ENCODE results near the gene ALPK1. TPM values are rescaled to one million over a fixed set of nuclear protein-coding genes. Genes with fewer than 3 reads are reported as not detected.

Gene ALPK1
- total RNA-seq, 4 donors from 2014 or later, result 6.9 to 42.2 (median 22.9) TPM

DNA sequence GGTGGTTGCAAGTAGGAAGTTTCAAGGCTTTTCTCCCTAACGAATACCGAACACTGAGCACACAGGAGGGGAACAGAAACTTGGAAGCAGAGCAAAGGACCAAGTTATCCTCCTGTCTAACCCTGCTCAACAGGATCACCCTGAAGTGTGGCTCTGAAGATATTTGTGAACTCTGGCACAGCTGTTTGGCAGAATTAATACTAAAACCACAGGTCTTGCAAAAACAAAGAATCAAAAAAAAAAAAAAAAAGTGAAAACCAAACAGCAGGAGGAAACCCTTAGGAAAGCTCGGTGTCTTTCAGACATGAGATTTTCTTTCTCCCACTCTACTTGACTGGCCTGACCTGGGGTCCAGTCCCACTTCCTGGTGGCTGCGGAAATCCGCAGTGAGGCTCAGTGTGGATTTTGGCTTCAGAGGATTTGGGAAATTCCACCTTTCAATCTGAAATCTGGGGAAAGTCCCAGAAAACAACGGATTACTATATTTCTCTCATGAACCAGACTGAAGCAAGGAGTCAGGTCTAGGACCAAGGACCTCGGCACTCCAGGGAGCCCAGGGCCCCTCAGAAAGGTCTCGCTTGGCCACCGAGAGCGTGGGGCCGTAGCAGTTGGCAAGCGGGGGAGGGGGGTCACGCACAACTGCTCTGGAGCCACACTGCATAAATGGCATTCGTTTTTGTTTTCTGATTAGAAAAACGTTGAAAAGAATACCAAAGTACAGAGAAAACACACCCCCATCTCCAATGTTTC lies 12.3 kb upstream of the ALPK1 start:
- peak overlapping the region; percentile 51 to 82 for H3K27ac ChIP-seq
- intact Hi-C loops (cut with DNase I; ENCODE audit: low total_unique reads), result no loop called here
- no peaks in the 10 kb centered on the region for H3K36me3 ChIP-seq
- H3K4me1 ChIP-seq, result no peaks in the 10 kb centered on the region
- peak overlapping the region; percentile 71 to 80 for H3K4me3 ChIP-seq
- H3K9me3 ChIP-seq, result no peaks in the 10 kb centered on the region
- no peak for DNase-seq
- TF ChIP-seq, protein P1, sequence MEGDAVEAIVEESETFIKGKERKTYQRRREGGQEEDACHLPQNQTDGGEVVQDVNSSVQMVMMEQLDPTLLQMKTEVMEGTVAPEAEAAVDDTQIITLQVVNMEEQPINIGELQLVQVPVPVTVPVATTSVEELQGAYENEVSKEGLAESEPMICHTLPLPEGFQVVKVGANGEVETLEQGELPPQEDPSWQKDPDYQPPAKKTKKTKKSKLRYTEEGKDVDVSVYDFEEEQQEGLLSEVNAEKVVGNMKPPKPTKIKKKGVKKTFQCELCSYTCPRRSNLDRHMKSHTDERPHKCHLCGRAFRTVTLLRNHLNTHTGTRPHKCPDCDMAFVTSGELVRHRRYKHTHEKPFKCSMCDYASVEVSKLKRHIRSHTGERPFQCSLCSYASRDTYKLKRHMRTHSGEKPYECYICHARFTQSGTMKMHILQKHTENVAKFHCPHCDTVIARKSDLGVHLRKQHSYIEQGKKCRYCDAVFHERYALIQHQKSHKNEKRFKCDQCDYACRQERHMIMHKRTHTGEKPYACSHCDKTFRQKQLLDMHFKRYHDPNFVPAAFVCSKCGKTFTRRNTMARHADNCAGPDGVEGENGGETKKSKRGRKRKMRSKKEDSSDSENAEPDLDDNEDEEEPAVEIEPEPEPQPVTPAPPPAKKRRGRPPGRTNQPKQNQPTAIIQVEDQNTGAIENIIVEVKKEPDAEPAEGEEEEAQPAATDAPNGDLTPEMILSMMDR (IDR thresholded peaks at IDR 0.05), result no peak
- no peak for TF ChIP-seq POLR2A (IDR thresholded peaks at IDR 0.05)
- H3K27me3 ChIP-seq, result no peaks in the 10 kb centered on the region

- H3K27ac ChIP-seq, result no peak overlapping the region
- H3K9me3 ChIP-seq, result no peaks in the 10 kb centered on the region
- no peak overlapping the region for H3K4me3 ChIP-seq
- no peak for DNase-seq
- H3K27me3 ChIP-seq, result no peaks in the 10 kb centered on the region
- H3K4me1 ChIP-seq, result no peaks in the 10 kb centered on the region
- intact Hi-C loops (cut with DNase I; ENCODE audit: low total_unique reads), result no loop called here
- H3K36me3 ChIP-seq, result no peaks in the 10 kb centered on the region
- no peak for TF ChIP-seq POLR2A (IDR thresholded peaks at IDR 0.05)
- TF ChIP-seq, protein P1 (IDR thresholded peaks at IDR 0.05), result no peak
Measured at GRCh38 chr4:112287258-112287989, 9.7 kb upstream of the ALPK1 start.

- DNase-seq, result no peak
- Histone ChIP-seq H3K36me3 (no peaks in the 10 kb centered on the region), H3K9me3 (no peaks in the 10 kb centered on the region), H3K27me3 (no peaks in the 10 kb centered on the region), H3K4me1 (no peaks in the 10 kb centered on the region), H3K4me3 (no peak overlapping the region), H3K27ac (no peak overlapping the region)
- TF ChIP-seq POLR2A (IDR thresholded peaks at IDR 0.05), result no peak
- TF ChIP-seq, protein P1 (IDR thresholded peaks at IDR 0.05), result no peak
- intact Hi-C loops (cut with DNase I; ENCODE audit: low total_unique reads), result no loop called here
Measured at GRCh38 chr4:112288455-112288854, 8.7 kb upstream of the ALPK1 start.

GRCh38 chr4:112289407-112290253 lies 7.5 kb upstream of the ALPK1 start:
- no peaks in the 10 kb centered on the region for H3K36me3 ChIP-seq
- H3K9me3 ChIP-seq, result no peaks in the 10 kb centered on the region
- H3K4me1 ChIP-seq, result no peaks in the 10 kb centered on the region
- no peak overlapping the region for H3K27ac ChIP-seq
- H3K4me3 ChIP-seq, result no peak overlapping the region
- no peak for DNase-seq
- H3K27me3 ChIP-seq, result no peaks in the 10 kb centered on the region
- intact Hi-C loops (cut with DNase I; ENCODE audit: low total_unique reads), result no loop called here
- TF ChIP-seq, protein P1 (IDR thresholded peaks at IDR 0.05), result no peak
- TF ChIP-seq POLR2A (IDR thresholded peaks at IDR 0.05), result no peak

All from uterus (tissue), 4 donors.